HCT116 (cell line): ENCODE data around the gene ESPNL. TPM values are rescaled to one million over a fixed set of nuclear protein-coding genes. Genes with fewer than 3 reads are reported as not detected.

Source experiments
- ATAC-seq: fragments of 200-7000 bp; cut with Tn5 transposase; 2 replicates; pipeline ENCODE4 v1.9.1; 2020; ENCODE audit warnings: mild to moderate bottlenecking, moderate library complexity
- BruUV-seq: library from RNA; stranded (reverse); fragments of 400-500 nt; replicated peaks from 2 replicates; lab custom pipeline; 2021; lab: Mats Ljungman, UMichigan
- CTCF ChIA-PET: fragments of 300-600 bp; sonication (Branson Sonifier 250); formaldehyde crosslinking; loops from one replicate; lab custom pipeline; 2021; ENCODE audit warnings: antibody characterized with exemption; lab: Charles Lee
- POLR2A ChIA-PET: fragments of 300-600, 350-600 bp; sonication (Branson Sonifier 250); formaldehyde crosslinking; loops from one replicate; lab custom pipeline; 2021; ENCODE audit warnings: antibody characterized with exemption; lab: Charles Lee
- RAD21 ChIA-PET, 2 experiments: fragments of 300-600 bp; sonication (Branson Sonifier 250); formaldehyde crosslinking; loops; one replicate each; lab custom pipeline; 2023; ENCODE audit warnings: low total read pairs in 2 of 2; ENCODE audit not compliant: uncharacterized antibody in 2 of 2, unreplicated experiment in 2 of 2, low non-redundant PET in 1 of 2; lab: Charles Lee
- DNase-seq: peaks from one replicate; pipeline ENCODE4 v3.0.0-alpha.2; 2010; ENCODE audit warnings: low read depth, low spot score
- H2AFZ ChIP-seq: fragments of 200-600 bp; shearing (Covaris generic), sonication (generic); 2 replicates; pipeline ENCODE4 v1.6.1; 2017; ENCODE audit warnings: low read depth, mixed run types, mixed read lengths, antibody characterized with exemption, low read length; ENCODE audit not compliant: poor library complexity, severe bottlenecking
- H3K27ac ChIP-seq: 2 replicates; pipeline ENCODE4 v1.5.1; 2012; ENCODE audit warnings: low read depth, low read length
- H3K27me3 ChIP-seq: fragments of 200-600 bp; sonication (generic); 2 replicates; pipeline ENCODE4 v1.6.1; 2016; ENCODE audit warnings: mixed run types, low read length, mixed read lengths; ENCODE audit not compliant: insufficient read depth
- H3K36me3 ChIP-seq, 2 experiments: fragments of 200-500 bp in 1 of 2; fragments of 200-600 bp in 1 of 2; sonication (Bioruptor generic) in 1 of 2; sonication (generic) in 1 of 2; 2 replicates each; pipeline versions ENCODE4 v1.5.1 to v1.6.1; 2014 to 2016; ENCODE audit warnings: low read length in 2 of 2, inconsistent platforms in 1 of 2, mixed read lengths in 1 of 2, mixed run types in 1 of 2; ENCODE audit not compliant: insufficient read depth in 2 of 2, control insufficient read depth in 1 of 2
- H3K4me1 ChIP-seq, 2 experiments: fragments of 200-600 bp in 1 of 2; sonication (generic) in 1 of 2; 2 replicates each; pipeline versions ENCODE4 v1.5.1 to v1.6.1; 2012 to 2017; ENCODE audit warnings: low read length in 2 of 2, inconsistent platforms in 1 of 2, mild to moderate bottlenecking in 1 of 2, mixed read lengths in 1 of 2, mixed run types in 1 of 2, moderate library complexity in 1 of 2; ENCODE audit not compliant: insufficient read depth in 2 of 2, control insufficient read depth in 1 of 2
- H3K4me2 ChIP-seq: fragments of 200-600 bp; sonication (generic); 2 replicates; pipeline ENCODE4 v1.6.1; 2017; ENCODE audit warnings: mixed run types, low read length, mixed read lengths
- H3K4me3 ChIP-seq, 2 experiments: fragments of 200-600 bp in 1 of 2; sonication (generic) in 1 of 2; replicated peaks in 1 of 2; 2 replicates each; pipeline ENCODE4 v1.5.1; 2011 to 2016; ENCODE audit warnings: low read length in 2 of 2, control low read depth in 1 of 2, low read depth in 1 of 2, mild to moderate bottlenecking in 1 of 2, mixed read lengths in 1 of 2, mixed run types in 1 of 2
- H3K79me2 ChIP-seq: fragments of 200-600 bp; sonication (generic); 2 replicates; pipeline ENCODE4 v1.6.1; 2017; ENCODE audit warnings: mild to moderate bottlenecking, mixed run types, low read length, moderate library complexity, mixed read lengths; ENCODE audit not compliant: insufficient read depth
- H3K9ac ChIP-seq: fragments of 200-600 bp; sonication (generic); 2 replicates; pipeline ENCODE4 v1.6.1; 2016; ENCODE audit warnings: low read length, mixed read lengths
- H3K9me2 ChIP-seq: fragments of 200-600 bp; sonication (generic), shearing (Covaris generic); 2 replicates; pipeline ENCODE4 v1.6.1; 2017; ENCODE audit warnings: mixed run types, mild to moderate bottlenecking, moderate library complexity; ENCODE audit not compliant: insufficient read depth
- H3K9me3 ChIP-seq, 2 experiments: fragments of 200-500 bp in 1 of 2; fragments of 200-600 bp in 1 of 2; sonication (Bioruptor generic) in 1 of 2; sonication (generic) in 1 of 2; 2 replicates each; pipeline ENCODE4 v1.6.1; 2014 to 2017; ENCODE audit warnings: low read length in 2 of 2, mixed read lengths in 2 of 2, inconsistent platforms in 1 of 2, low read depth in 1 of 2, mild to moderate bottlenecking in 1 of 2, mixed run types in 1 of 2, moderate library complexity in 1 of 2; ENCODE audit not compliant: control insufficient read depth in 1 of 2, insufficient read depth in 1 of 2
- H4K20me1 ChIP-seq: fragments of 200-600 bp; sonication (generic), shearing (Covaris generic); 2 replicates; pipeline ENCODE4 v1.6.1; 2017; ENCODE audit warnings: mixed run types, mild to moderate bottlenecking, moderate library complexity; ENCODE audit not compliant: insufficient read depth
- CBX3 ChIP-seq: IDR thresholded peaks from 2 replicates; pipeline ENCODE4 v1.6.1; 2012; ENCODE audit warnings: low read depth
- EZH2 ChIP-seq: fragments of 200-600 bp; sonication (generic); IDR thresholded peaks from 2 replicates; pipeline ENCODE4 v1.6.1; 2017; ENCODE audit warnings: antibody characterized with exemption, mixed run types
- FOSL1 ChIP-seq: IDR thresholded peaks from 2 replicates; pipeline ENCODE4 v1.6.1; 2012; ENCODE audit warnings: low read depth
- POLR2A ChIP-seq: IDR thresholded peaks from 2 replicates; pipeline ENCODE4 v1.7.0; 2011; ENCODE audit warnings: borderline replicate concordance; ENCODE audit not compliant: insufficient read depth, insufficient read length; ENCODE audit errors: extremely low read depth
- POLR2AphosphoS5 ChIP-seq: IDR thresholded peaks from 2 replicates; pipeline ENCODE4 v1.6.1; 2011; ENCODE audit warnings: mild to moderate bottlenecking, low read depth, low read length, moderate library complexity
- SP1 ChIP-seq: IDR thresholded peaks from 2 replicates; pipeline ENCODE4 v1.6.1; 2012; ENCODE audit warnings: low read depth
- SRF ChIP-seq: IDR thresholded peaks from 2 replicates; pipeline ENCODE4 v1.6.1; 2012; ENCODE audit warnings: low read depth
- ZFX ChIP-seq: fragments of 450-650 bp; IDR thresholded peaks from 2 replicates; pipeline ENCODE4 v1.6.1; 2017
- intact Hi-C: fragments of 100-400 bp; cut with micrococcal nuclease; formaldehyde crosslinking; loops from 2 replicates; pipeline ENCODE4 v1.10.0; 2022
- total RNA-seq: library from RNA; stranded (reverse); gene quantifications from one replicate; pipeline ENCODE4 v1.2.1, GENCODE V29; 2021; ENCODE audit not compliant: unreplicated experiment
- TF ChIP-seq, protein P1 (sequence below): IDR thresholded peaks from 2 replicates; pipeline ENCODE4 v1.6.1; 2012

ESPNL gene
- total RNA-seq, 1 experiment from 2014 or later = 0.22 TPM

DNA sequence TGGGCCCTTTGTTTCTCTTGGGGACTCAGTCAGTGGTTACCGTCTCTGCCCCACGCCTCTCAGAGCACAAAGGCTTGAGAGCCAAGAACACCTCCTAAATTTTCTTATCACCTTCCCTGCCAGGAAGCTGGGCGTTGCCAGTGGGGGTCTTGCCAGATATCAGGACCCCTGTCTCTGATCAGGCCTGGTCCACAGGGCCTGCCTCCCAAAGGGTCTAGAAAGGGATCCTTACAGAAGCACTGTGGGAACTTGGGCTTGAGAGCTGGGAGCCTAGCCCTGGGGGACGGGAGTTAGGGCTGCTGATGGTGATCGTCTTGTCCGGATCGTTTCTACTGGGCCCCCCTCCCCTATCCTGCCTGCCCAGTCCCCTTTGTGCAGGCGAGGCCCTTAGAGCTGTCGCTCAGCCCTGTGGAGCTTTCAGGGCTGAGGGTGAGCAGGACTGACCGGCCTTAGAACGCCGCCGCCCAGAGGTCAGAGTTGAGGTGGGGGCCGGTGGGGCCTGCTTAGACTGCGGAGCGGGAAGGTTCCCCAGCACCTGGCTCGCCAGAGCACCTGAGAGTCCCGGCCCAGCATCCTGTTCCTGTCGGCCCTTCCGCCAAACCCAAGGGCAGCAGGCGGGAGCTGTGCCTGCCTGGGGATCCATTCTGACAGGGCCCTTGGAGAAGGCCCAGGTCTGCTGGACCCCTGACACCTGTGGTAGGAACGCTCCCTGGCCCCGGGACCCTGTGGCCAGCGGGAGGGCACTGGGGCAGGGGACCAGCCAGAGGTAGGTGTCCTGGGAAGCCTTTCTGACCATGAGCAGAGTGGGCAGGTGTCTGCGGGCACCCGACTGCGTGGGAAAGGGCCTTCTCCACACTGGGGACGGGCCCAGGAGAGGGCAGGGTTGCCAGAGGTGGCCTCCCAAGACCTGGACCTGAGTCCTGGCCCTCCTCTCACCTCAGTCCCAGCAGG is 956 bp downstream of the ESPNL start:
- no peak overlapping the region for H3K9ac ChIP-seq
- H3K9me3 ChIP-seq = no peaks in the 10 kb centered on the region
- H3K9me2 ChIP-seq = no peaks in the 10 kb centered on the region
- DNase-seq (no peak), ATAC-seq (no peak)
- no peaks in the 10 kb centered on the region for H3K79me2 ChIP-seq
- H3K27me3 ChIP-seq = no peaks in the 10 kb centered on the region
- intact Hi-C loops = no loop called here
- ChIA-PET RAD21 (no interaction called here), POLR2A (no interaction called here), CTCF (no interaction called here)
- H3K36me3 ChIP-seq = no peaks in the 10 kb centered on the region
- H3K27ac ChIP-seq = no peak overlapping the region
- TF ChIP-seq SRF (no peak), CBX3 (no peak), ZFX (no peak), FOSL1 (no peak), SP1 (no peak), EZH2 (no peak), POLR2A (no peak), POLR2AphosphoS5 (no peak)
- TF ChIP-seq, protein P1, sequence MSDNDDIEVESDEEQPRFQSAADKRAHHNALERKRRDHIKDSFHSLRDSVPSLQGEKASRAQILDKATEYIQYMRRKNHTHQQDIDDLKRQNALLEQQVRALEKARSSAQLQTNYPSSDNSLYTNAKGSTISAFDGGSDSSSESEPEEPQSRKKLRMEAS = no peak
- no peaks in the 10 kb centered on the region for H4K20me1 ChIP-seq
- H3K4me3 ChIP-seq = no peak overlapping the region
- peaks cover 6 to 15% of the 10 kb centered on the region in 2 experiments; a peak in 3 of 4 replicates for H3K4me1 ChIP-seq
- no TSS peak for BruUV-seq
- H3K4me2 ChIP-seq = no peak overlapping the region
- H2AFZ ChIP-seq = no peak overlapping the region
